ENCODE data around the gene SMAD3. TPM values are rescaled to one million over a fixed set of nuclear protein-coding genes. Genes with fewer than 3 reads are reported as not detected.
"Not testable (repeated sequence)": the region's sequence is repeated elsewhere in the genome, so short reads cannot be mapped to it uniquely, and the experiment has no call there.

Gene SMAD3
- polyA plus RNA-seq, 4 donors: 42.6 to 62.2 (median 49.6) TPM

DNA sequence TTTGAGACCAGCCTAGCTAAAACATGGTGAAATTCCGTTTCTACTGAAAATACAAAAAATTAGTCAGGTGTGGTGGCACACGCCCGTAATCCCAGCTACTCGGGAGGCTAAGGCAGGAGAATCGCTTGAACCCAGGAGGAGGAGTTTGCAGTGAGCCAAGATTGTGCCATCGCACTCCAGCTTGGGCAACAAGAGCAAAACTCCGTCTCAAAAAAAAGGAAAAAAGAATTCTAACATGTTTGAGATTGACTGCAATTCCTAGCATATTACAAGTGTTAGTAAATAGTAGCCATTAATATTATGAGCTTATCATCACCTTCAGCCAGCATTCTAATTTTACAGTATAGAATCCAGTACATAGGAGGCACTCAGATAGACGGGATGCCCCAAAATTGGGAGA lies 57.9 kb downstream of the SMAD3 start:
- DNase-seq (ENCODE audit: low read depth in 4 of 4, low spot score in 2 of 4): not testable (repeated sequence)

DNA sequence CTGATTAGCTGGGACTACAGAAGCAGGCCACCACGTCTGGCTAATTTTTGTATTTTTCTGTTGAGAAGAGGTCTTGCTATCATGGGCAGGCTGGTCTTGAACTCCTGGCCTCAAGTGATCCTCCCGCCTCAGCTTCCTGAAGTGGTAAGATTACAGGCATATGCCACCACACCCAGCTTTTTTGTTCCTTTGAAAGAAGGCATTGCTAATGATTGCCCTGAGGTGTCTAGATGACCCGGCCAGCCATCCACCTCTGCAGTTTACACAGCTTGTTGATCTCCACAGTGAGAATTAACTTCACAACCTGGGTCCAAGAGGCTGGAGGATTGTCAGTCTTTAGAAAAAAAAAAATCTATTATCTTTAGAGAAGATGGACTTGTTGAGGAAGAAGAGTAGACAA lies 58.7 kb downstream of the SMAD3 start:
- DNase-seq (ENCODE audit: low read depth in 4 of 4, low spot score in 2 of 4): no peak

DNA sequence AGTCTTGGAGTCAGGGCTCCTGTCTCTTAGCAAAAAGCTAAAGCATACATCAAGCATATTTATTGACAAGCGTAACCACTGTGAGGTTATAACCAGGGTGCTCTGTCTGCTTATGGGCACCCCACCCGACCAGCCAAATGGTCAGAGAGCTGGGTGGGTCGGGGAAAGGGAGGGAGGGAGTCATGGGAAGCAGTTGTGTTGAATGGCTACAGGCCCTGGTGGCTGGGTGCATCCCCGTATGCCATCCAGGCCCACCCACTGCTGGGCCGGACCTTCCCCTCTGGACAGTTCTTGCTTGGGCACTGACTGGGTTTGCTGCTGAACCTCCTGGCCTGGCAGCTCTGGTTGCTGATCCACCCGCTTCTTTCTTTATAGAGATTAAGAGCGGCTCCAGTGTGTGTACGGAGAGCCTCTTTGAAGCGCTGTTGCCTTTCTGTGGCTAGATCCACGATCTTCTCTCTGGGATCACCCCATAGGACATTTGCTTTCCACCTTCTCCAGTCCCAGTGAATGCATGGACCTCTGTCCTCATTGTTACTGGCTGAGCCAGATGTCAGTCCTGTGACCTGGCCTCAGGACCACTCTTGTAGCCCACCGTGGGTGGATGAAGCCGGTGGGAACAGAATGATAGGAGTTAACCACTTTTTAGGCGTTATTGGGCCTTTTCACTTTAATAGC lies 59.6 kb downstream of the SMAD3 start:
- DNase-seq (ENCODE audit: low read depth in 4 of 4, low spot score in 2 of 4): no peak

DNA sequence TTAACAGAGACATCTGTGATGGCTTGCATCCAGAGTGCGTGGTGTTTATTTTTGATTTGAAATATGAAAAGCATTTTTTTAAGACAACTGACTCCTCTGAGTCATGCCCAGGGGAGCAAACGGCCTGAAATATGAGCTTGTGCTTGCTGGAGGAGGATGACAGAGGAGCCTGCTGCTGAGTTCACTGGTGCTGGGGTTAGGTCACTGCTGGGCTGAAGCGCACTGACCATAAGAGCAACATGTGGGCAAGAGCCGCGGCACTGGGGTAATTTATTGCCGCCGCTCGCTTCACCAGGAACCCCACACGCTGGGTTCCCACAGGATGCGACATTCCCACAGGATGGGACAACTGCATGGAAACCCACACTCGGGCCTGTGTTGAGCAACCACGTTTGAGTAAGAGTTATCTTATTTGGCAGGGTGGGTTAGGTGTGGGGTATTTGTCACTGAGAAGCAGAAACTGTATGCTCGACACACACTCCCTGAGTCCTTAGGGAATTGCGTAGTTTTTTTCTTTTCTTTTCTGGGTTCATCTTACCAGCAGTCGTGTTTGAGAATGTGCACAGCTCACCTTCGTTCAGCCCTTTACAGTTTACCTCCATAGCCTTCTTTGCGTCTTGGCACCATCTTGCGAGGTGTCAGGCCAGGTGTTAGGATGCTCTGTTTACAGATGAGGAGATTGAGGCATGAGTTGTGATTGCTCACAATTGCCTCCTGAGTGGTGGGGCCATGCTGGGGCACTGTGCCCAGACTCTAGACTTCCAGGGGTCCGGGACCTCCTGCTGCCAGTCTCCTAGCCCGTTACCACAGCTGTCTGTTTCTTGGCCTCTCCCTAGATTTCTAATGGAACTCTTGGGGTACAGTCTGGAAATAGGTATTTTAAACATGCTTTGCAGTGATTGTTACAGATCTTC lies 60.4 kb downstream of the SMAD3 start:
- no peak for DNase-seq (ENCODE audit: low read depth in 4 of 4, low spot score in 2 of 4)

DNA sequence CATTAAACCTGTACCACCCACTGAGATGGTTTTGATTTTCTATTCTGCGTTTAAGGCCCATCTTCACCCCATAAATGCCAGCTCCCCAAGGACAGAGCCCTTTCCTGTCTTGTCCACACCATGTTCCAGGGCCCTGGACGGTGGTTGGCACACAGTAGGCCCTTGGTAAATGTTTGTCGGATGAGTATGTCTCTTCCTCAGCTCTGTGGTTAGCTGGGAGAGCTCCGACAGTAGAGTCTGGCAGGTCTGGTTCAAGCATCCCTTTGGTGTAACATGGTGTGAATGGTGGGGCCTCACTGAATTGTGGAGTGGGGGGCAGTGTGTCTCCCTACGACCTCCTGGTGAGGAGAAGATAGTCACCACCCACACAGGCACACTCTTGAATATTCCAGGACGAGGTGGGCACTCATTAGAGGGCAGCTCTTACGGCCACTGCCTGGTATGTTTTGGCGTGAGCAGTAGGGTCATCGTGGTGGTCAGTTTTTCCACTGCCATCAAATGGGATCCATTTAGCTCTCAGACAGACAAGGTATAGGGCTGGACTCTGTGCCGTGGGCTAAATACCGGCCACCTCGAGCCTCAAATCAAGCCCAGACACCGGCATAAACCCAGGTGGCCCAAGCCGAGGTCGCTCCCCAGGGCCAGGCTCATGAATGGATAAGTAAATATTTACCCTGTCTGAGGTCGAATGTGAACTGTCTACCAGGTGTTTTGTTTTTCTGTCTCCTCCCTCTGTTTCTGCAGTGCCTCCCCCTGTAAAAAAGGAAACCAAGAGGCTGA lies 61.3 kb downstream of the SMAD3 start:
- no peak for DNase-seq (ENCODE audit: low read depth in 4 of 4, low spot score in 2 of 4)

DNA sequence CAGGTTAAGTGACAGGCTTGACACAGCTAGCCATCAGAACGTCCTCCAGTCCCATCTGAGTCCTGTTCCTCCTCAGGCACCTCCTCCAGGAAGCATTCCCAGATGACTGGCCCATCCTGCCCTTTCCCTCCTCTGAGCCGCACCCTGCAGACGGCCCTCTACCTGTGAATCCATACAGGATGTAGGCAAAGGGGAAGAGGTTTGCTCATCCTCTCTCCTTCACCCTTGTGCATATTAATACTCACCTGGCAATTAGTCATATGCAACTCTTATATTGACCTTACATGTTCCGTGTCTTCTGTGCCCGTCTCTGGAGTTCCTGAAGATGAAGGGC lies 61.9 kb downstream of the SMAD3 start:
- no peak for DNase-seq (ENCODE audit: low read depth in 4 of 4, low spot score in 2 of 4)

DNA sequence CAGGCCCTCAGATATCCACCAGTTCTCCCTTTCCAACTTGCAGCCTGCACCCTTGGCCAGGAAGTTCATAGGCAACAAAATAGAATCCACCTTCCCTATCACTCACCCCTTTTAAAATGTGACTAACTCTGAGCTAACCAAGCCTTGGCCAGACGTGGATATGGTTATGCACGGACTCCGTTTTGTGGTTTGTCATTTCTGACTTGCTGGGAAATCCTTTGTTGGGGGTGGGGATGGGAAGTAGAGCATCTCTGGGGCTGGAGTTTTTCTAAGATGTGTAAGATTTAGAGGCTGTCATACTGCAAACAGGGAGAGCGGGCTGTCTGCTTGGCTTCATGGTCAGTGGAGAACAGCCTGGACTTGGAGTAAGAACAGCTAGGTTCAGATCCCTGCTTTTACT lies 62.6 kb downstream of the SMAD3 start:
- no peak for DNase-seq (ENCODE audit: low read depth in 4 of 4, low spot score in 2 of 4)

DNA sequence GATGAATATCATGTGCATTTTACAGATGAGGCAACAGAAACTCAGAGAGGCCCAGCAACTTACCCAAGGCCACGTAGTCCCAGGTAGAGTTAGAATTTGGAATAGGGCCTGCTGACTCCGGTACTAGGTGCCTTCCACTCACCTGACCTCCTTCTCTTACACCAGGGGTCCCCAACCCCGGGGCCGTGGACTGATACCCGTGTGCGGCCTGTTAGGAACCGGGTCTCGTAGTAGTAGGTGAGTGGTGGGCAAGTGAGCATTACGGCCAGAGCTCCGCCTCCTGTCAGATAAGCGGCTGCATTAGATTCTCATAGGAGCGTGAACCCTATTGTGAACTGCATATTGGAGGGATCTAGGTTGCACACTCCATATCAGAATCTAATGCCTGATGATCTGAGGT lies 64.8 kb downstream of the SMAD3 start:
- no peak for DNase-seq (ENCODE audit: low read depth in 4 of 4, low spot score in 2 of 4)

DNA sequence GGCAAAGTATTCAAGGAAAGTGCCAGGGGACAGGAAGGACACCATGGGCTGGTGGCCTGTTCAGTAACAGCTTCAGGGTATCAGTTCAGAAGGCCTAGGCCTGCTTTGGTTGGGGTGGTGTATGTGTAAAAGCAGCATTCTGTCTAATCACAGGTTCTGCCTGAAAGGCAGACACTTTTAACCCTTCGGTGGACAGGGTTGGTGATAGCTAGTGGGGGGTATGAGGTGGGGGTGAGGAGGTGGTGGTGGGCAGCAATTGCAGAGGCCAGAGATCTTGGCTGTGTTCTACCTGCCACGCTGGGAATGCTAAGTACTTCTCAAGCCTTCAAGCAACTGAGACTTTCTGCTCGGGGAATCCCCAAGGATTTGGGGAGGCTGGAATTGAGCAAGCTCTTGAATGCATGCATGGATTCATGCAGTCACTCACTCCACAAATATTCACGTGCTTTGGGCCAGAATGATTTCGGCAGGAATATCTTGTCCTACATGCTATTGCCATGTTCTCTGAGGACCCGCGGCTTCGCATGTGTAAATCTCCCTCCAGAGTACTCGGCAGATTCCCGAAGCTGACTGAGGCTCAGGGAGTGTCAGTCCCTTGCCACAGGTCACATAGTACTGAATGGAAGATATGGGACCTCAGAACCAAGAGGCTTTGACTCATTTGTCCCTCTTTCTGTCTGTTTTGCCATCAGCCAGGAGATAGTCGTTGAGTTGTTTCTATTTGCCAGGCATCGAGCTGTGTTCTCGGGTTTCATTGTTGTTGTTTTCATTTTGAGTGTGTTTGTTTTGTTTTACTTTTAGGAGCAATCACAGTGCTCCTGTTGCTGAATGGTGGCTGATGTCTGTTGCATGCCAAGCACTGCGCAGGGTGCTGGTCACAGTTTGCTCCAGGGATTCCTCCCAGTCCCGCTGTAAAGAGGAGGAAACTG lies 65.5 kb downstream of the SMAD3 start:
- DNase-seq (ENCODE audit: low read depth in 4 of 4, low spot score in 2 of 4): no peak

DNA sequence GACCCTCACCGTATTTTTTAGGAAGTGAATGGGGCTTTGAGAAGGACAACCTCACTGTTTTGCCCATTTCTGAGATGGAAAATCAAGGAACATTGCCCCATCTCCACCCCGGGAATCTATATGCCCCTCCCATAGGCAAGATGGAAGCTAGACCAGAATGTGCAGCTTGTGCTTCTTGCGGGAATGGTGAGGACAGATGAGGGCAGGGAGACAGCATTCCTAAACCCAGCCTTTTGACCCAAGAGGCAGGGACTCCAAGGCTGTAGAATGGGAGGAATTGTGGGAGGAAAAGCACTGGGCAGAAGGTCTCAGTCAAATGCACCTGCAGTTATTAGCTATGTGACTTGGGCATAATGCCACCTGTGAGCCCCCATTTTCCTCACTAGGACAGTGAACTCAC lies 66.9 kb downstream of the SMAD3 start:
- no peak for DNase-seq (ENCODE audit: low read depth in 4 of 4, low spot score in 2 of 4)

DNA sequence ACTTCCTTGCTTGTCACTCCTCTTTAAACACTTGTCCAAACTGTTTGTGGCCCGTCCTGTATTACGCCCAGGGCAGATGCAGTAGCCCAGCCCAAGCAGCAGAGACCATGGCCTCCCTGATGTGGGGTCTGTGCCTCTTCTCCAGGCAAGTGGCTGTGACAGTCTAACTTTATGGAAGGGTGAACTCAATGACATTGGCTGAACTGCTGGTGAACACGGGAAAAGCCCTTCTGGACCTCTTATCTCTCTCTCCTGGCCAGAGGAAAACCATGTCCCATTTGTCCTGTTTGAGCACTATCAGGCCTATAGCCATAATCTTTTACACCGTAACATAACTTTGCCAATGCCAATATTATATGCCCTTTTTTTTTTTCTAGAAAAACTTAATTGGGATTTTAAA lies 67.6 kb downstream of the SMAD3 start:
- no peak for DNase-seq (ENCODE audit: low read depth in 4 of 4, low spot score in 2 of 4)

DNA sequence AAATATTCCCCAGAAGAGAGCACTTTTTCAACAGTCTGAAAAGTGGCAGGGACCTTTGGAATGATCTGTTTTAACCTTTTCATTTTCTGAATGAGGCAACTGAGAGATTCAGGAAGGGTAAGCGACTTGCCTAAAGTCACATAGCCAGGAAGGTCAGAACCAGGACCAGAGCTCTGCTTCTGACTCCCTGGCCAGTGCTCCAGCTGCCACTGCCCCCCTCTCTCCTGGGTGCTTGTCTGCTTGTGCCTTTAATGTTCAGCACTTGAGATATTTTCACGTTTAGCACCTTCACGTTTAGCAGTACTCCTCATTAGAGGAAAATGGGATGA lies 68.3 kb downstream of the SMAD3 start:
- no peak for DNase-seq (ENCODE audit: low read depth in 4 of 4, low spot score in 2 of 4)

DNA sequence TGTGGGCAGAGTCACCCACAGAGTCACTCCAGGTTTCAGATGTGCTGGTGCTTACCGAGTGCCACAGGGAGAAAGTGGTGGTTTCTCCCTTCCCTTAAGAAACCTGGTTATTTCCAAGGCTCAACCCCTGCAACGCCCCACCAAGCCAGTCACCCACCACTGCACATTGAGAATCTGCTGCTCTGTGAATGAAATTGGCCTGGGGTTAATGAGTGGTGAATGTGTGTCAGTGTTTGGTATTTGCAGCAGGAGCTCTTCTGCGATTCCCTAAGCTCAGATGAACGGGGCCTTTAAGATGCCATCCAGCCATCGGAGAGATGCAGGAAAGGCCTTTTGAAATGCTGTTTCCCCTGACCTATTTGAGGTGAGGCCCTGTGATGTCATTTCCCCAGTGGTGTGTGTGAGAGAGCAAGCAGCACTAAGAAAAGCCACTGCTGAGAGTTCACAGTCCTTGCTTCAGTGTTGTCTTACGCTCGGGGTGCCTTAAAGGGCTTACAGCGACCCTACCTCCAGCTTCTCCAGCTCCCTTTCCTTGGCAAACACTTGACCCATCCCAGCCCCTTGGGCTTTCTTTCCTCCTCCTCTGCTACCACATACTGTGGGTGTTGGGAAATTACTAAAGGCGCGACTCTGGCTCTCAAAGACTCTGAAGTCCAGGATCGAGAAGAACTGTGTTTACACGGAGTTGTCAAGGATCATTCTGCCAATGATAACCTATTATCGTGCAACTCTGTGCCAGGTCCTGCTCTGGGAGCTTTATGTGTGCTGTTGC lies 68.9 kb downstream of the SMAD3 start:
- DNase-seq (ENCODE audit: low read depth in 4 of 4, low spot score in 2 of 4): no peak

DNA sequence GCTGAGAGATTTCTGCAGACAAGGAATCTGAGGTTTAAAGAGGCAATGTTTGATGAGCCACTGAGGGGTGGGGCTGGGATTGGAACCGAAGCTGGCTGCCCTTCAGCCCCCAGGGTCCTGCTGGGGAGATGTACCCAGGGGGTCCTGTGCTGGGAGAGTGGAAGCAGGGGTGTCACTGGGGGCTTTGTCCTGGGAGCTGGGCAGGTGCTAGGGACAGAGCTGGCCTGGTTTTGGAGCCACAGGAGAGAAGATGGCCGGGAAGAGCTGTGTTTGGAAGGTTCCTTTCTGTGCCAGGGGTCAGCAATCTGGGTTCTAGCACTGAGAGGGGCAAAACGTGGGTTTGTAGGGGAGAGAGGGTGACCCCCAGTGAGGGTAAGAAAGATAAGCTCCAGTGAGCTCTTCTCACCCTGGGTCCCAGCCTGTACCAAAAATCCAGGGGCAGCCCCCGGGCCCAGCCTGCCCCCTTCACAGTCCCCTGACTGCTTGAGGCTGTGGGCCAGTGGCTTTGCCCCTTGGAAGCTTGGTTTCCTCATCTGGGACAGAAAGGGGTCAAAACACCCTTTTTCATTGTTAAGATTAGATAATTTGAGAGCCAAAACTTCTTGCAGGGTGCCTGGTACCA lies 69.6 kb downstream of the SMAD3 start:
- DNase-seq (ENCODE audit: low read depth in 4 of 4, low spot score in 2 of 4): no peak

DNA sequence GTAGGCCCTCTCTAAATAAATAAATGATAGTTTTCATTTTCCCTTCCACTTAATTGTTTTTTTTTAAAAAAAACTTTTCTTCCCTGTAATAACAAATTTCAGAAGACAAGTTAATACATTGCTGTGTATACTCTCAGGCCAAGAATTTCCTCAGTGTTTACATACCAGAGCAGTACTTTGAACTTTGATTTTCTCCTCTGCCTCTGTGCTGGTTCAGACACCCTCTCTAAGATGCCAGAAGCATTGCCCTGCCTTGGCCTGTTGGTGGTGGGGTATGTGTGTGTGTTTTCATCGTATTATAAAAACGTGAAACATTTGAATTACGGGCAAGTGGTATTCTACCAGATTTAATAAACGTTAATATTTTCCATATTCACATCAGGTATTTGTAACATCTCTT lies 70.1 kb downstream of the SMAD3 start:
- no peak for DNase-seq (ENCODE audit: low read depth in 4 of 4, low spot score in 2 of 4)

DNA sequence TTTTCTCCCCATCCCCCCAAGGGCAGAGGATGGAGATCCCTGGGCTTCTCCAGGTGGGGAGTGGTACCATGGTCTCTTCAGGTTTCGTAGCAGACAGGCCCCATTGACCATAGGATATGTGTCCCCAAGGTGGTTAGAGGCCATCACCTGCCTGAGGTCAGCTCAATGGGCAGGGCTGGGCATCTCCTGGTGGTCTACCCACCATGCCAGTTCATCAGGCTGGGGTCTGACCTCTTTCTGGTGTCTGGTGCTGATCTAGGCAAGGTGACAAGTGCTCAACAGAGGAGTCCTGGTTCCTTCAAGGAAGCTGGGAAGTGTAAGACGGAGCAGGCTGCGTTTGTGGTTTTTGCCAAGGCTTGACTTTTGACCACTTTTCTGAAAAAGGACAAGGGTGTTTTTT lies 71.4 kb downstream of the SMAD3 start:
- no peak for DNase-seq (ENCODE audit: low read depth in 4 of 4, low spot score in 2 of 4)

DNA sequence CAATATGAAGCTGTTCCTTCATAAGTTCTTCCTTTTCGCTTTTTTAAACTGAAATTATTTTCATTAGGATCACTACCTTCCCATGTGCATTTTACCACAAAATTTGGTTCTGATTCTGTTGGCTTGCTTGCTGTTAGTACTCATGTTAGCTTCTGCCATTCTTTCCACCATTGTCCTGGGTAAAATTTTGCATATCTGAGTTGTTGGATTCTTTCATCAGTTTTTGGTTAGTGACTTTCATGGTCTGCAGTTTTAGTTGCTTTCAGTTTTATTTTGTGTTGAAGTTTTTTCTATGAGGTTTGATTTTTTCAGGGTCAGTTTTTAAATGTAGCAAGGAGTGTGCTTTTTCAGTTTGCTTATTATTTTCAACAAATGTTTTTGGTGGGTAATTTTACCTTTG lies 71.9 kb downstream of the SMAD3 start:
- DNase-seq (ENCODE audit: low read depth in 4 of 4, low spot score in 2 of 4): no peak

DNA sequence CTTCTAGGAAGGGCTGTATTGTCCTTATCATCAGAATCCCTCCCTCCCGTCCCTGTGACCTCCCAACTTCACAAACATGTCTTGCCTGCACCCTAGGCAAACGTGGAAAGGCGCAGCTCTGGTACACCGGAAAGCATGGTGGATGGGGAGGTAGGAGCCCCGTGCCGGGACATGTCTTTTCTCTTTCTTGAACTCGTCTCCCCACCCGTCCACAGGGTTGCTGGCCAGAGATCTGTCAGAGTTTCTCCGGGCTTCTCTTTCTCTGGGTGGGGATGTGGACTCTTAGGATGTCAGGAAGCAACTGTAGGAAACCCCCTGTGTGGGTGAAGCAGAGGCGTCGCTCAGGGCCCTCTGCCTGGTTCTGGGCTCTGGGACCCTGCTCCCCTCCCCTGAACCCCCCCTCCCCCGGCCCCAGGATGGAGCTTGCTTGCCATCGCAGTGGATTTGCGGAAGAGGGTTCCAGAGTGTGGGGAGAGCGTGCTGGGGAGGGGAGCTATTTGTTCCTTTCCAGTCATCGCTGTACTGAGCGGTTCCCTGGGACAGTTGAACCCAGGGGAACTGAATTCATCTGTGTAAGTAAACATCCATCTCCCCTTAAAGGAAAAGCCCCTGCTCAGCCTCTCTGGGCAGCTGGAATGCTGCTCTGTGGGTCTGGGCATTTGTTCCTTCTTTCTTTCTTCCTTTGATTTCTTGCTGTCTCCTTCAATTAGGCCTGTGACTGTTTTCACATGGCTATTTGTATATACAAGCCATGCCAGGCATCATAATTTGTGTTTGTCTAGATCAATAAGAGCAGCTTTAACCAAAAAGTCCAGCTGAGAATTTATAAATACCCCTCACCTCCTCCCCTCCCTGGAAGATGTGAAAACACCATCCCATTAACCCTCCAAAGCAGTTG lies 72.8 kb downstream of the SMAD3 start:
- DNase-seq (ENCODE audit: low read depth in 4 of 4, low spot score in 2 of 4): no peak

Data from left renal cortex interstitium (tissue), 4 donors.